GM19468 (cell line): ENCODE measurements around the gene ENDOV.

Source experiments
- ATAC-seq: cut with Tn5 transposase; IDR thresholded peaks from one replicate; pipeline ENCODE4 v1.9.1; 2021; ENCODE audit warnings: mild to moderate bottlenecking, moderate library complexity, moderate number of reproducible peaks; ENCODE audit not compliant: unreplicated experiment; ENCODE audit errors: extremely low read depth

The ENDOV gene

DNA sequence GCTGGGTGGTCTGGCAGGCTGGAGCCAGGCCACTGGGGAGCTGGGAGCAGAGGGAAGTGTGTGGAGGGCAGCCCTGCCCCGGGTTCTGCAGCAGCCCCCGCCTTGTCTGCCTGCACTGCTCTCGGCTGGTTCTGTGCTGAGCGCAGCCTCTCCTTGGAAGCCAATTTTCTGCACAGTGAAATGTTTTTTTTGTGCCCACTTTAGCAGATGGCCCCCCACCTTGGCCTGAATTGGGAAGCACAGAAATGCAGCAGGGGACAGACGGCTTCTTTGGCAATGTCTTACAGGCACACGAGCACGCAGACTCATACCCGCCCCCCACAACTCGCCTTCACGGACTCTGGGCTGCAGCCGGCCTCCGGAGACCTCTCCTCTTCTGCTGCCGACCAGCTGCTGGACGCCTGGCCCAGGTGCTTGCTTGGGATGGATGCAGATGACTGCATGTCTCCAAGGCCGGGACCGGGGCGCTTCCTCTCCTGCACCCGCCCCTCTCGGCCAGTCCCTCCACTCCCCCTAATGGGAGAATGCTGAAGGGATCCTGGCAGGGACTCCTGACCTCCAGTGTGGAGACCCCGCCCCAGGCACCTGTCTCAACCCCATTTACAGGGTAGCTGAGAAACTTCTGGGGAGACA lies 46.7 kb downstream of the ENDOV start:
- ATAC-seq, result no peak

DNA sequence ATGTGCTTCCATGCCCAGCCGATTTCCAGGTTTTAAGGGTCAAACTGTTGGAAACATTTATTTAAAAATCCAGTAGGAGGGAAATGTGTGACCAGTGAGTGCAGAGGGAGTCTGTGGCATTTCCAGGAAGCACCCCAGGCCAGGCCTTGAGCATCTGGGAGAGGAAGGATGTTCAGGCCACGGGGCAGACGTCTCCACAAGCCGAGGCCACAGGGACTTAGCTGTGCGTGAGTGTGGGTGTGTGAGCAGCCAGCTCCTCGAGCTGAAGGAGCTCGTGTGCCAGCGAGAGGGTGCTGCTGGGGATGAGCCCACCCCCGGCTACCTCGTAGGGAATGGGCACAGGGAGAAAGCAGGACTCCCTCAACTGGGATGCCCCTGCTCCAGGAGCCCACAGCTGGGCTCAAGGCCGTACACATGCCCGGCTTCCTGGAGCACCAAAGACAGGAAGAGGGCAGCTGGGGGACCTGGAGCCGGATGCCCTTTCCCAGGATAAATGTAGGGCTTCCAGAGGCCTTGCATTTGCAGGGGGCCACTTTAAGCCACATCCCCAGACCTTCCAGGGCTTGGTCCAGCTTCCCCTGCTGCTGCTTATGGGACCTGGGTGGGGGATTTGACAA lies 48.9 kb downstream of the ENDOV start:
- no peak for ATAC-seq

DNA sequence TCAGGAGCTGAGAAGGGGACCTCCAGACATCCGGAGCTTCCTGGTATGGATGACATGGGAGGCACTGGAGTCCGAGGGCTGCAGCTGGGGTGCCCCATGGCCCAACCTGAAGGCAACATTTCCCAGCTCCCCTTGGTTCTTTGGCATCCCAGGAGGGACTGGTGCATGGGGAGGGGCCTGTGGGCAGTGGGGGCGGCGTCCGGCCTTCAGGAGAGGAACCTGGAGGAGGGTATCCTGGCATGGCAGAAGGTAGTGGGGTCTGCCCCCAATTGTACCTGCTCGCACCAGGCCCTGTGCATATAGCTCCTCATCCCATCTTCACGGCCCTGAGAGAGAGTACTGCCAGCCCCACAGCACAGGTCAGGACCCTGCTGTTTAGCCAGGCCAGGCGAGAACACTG lies 49.5 kb downstream of the ENDOV start:
- ATAC-seq, result no peak

DNA sequence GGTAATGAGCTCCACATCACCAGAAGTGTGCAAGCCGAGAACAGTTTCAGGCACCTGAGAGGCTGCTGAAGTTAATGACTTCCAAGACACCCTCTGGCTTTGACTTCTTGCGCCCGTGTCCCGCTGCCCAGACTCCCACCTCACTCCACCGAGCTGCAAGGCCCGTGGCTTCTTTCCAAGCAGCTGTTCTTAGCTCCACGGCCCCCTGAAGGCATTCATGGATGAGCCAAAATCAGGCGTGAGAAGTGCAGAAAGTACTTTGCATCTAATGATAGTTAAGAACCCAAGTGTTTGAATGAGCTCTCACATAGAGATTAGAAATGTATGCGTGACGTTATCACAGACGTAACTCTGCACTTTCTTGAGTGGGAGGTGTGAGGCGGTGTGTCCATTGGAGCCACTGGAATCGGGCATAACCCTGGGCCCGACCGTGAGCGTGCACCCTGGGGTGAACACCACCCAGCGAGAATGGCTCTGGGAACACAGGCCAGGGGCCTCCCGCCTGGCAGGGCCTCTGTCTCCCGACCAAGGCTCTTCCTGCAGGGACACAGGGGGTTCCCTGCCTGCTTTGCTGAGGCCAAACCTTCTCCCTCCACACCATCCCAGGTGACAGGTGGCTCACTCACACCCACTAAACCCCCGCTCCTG lies 50.5 kb downstream of the ENDOV start:
- ATAC-seq, result no peak

DNA sequence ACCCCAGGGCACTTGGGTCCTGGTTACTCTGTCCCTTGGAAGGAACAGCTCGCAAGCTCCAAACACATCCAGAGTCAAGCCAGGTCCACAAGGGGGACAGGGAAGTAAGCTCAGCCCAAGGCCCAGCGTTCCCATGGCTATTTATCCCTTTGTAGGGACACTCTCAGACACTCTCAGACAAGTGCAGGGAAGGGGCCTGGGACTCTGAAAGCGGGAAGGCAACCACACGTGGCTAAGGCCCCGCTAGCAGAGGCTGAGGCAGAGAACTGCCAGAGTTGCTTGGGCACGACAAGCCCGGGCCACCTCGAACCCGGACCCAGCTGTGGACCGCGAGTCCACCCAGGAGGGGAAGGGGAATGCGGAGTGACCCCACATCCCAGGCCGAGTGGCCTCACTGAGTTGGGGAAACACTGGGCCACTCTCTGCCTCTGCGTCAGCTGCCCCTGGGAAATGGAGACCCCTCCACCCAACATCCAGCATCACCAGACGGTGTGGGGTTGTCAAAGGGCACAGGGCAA lies 51.3 kb downstream of the ENDOV start:
- ATAC-seq, result no peak

DNA sequence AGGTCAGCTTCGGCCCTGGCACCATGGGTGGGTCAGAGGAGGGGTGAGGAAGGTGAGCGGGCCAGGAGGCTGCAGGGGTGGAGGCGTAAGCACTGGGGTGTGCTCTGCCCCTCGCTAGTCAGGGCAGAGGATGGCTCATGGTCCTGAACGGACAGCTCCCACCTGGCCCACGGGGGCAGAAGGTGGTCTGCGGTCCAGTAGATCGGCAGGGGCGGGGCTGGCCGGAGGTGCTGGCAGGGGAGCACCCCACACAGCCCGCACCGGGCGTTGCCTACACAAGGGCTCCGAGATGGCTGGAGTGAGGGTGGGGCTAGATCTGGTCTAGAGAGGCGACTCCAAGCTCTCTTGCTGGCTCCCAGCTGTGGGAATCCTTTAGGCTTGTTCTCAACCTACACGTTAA lies 53.3 kb downstream of the ENDOV start:
- no peak for ATAC-seq

DNA sequence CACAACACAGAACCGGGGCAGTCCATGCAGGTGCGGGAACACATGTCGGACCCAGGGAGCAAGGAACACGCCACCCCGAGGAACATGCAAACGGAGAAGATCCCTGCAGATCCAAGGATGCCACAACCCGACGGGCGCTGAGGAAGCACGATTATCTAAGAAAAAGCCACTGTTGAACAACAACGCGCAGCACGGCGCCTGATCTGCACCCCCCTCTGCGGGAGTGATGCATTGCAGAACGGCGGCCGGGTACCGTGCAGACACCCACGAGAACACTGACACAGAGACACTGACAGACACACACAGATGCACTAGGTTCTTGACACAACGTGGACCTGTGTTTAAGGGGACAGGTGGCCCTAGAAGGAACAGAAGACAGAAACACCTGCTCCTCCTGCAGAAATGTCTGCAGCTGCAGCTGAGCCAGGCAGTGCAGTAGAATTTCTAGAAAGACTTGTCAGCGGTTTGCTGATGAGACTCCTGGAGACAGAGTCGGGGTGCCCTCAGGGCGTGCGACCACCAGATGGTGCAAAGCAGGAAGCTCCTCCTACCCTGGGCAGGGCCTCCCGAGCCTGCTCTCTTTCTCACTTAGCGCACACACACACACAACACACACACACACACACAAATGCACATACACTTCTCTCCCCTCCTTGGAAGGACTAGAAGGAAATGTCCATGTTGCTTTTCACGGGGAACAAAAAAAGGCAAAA lies 54.0 kb downstream of the ENDOV start:
- no peak for ATAC-seq

DNA sequence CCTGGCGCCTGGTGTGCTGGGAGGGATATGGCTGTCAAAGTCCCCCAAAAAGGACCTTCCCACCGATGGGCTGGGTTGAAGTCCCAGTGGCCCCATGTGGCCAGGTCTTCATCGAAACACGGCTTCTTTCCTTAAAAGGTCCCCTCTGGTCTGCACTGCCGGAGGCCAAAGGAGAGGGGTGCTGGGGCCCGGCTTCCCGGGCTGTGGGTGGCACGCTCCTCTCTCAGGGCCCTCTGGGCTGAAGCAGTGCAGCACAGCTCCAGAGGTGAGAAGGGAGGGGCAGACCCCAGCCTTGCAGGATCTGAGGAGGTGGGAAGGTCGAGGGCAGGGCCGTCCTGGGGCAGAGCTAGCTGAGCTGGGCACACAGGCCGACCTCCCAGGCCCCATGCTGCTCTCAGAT lies 54.7 kb downstream of the ENDOV start:
- no peak for ATAC-seq

DNA sequence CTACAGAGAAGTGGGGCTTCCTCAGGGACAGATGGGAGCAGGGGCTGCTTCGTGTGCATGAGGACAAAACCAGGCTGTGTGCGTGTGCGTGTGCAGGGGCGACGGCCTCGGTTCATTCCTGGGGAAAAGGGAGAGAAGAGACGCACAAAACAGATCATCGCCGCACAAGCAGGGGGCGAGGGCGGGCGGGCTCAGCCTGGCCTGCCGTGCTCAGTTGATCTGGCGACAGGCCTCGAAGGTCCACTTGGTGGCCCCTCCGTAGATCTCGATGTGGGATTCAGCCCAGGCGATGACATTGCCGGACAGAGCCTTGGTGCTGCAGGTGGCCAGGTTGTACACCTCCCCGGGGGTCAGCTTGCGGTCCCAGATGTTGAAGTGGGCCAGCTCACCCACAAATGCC lies 55.6 kb downstream of the ENDOV start:
- no peak for ATAC-seq

DNA sequence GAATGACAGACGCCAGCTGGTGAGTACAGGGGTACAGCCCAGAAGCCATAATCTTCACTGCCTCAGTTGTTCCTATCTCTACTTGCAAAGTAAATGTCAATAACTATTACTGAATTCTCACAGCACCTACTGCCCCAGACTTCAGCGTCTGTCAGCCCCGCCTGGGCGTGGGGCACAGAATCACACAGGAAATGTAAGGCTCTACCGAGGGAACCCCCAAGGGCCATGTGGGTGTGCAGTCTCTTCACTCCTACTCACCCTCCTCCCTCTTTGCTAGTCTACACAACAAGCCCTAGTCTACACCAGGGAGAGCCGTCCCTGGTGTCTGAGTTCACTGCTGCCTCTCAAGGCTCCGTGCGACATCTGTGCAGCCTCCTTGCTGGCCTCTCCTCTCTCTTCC lies 57.0 kb downstream of the ENDOV start:
- no peak for ATAC-seq

DNA sequence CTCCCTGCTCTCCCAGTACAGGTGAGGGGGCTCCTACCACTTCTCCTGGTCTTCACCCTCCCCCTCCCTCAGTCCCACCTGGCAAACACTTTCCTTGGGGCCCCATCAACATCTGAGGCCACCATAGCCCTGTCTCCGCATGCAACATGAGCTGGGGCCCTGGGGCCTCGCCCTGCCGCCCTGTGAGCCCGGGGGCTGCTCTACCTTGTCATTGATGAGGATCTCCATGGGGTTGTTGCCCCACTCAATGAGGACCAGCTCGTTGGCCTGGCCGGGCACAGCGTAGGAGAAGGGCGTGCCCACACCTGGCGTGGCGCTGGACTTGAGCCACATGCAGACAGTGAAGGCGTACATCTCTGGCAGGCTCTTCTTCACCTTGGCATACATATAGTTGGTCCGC lies 58.0 kb downstream of the ENDOV start:
- no peak for ATAC-seq

DNA sequence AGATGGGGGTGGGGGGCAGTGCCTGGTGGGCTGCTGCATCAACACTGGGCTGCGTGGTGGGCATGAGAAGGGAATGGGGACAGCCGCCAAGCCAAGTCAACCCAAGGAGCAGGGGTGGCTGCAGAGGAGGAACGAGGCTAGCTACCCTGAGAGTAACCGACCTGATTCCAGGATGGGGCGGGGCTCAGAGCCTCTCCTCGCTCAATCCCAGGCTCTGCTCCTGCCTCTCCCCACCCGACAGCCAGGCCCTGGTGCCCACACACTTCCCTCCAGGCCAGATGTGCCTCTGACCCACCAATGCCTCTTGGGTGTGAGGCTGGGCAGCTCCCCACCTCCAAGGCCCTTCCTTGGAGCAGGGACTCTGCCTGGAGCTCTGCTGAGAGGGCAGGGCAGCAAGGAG lies 58.7 kb downstream of the ENDOV start:
- ATAC-seq, result no peak

DNA sequence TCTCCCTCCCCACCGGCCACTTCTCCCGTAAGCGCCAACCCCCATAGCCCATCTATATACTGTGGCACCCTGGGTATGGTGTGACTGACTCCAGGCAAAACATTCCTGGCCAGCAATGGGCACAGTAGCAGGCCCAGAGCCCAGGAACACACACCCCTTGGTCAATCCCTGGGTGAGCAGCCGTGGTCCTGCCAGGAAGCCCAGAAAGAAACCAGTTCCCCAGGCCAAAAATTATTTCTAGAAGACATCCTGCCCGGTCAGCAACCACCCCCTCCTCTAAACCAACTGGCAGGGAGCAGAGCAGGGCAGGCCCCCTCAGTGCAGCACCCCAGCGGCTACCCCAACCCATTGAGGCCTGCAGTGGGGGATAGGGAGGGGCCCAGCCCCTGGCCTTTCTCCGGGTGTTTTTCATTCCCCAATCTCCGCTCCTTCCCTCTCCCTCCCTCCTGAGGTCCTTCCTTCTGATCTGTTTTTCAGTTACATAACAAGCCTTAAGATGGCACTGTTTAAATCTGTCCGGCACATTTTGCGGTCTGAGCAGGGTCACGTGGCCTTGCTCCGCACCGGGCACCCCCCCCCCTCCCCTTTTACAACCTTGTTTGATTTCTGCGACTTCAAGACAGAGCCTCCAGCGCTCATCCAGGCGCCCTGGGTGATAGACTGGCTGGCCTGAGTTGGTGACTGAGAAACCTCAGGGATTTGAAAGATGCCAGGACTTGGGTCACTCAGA lies 59.4 kb downstream of the ENDOV start:
- no peak for ATAC-seq

DNA sequence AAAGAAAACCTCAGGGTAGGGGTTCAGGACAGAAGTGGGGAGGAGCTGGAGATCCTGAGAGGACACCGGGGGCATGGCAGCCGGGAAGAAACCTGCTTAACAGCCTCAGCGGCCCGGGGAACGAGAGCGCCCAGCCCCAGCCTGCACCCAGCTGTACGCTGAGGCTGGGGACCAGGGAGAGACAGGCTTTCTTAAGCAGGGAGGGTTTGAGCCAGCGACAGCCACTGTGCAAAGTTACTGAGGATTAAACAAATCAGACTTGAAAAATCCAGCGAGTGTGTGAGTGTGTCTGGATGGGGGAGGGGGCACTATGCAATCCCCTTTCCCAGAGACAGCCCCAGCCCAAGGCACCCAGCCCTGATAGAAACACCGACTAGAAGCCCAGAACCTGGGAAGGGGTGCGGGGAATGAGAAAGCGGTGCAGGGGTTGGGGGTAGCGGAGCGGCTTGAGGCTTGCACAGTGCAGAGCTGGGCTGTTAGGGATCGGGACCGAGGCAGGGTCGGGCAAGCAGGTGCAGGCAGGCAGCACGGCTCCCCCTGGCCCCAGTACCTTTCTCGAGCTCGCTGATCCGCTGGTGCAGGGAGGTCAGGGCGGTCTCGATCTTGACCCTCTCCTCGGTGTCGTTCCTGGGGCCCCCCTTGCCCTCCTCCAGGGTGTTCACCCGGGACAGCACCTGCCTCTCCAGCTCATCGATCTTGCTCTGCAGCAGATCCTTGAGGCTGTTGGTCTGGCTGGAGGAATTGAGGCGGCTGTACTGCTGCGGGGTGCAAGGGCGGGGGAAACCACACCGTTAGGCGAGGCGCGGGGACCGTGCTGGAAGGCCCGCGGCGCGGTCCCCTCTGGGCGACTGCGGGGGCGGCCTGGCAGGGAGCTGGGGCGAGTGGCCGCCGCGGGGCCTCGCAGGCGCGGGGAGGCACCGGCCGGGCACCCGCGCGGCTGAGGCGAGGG lies 60.3 kb downstream of the ENDOV start:
- no peak for ATAC-seq

DNA sequence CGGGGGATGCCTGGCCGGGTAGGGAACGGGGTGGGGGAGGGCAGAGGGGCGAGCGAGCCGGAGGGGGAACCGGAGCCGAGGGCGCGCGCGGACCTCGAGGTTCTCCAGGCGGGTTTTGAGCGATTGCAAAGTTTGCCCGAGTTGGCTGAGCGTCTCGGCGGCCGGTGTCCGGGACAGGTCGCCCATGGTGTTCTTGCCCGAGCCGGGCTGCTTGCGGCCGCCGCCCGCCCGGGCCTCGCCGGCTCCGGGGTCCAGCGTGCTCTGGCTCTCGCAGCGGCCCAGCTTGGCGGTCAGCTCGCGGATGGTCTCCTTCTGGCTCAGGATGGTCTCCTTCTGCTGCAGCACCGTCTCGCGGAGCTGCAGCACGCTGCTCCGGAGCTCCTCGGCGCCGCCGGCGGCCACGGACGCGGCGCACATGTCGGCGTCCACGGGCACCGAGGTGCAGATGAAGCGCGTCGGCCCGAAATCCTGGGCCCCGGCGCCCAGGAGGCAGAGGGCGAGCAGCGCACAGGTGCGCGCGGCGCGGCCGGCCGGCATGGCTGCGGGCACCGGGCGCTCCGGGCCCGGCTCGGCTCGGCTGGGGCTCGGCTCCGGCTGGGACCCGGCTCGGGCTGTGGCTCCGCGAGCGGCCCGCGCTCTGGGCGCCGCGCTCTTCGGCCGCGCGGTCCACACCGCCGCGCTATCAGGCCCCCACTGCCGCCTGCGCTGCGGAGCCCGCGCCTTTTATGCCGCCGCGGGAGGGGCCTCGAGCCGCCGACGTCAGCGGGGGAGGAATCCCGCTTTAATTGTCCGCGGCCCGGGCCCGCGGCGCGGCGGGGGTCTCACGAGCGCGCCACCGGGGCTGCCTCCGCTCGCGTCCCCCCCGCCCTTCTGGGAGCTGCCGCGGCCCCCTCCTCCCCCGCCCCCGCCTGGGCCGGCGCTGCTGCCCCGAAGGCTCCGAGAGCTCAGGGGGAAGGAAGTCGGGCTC lies 61.2 kb downstream of the ENDOV start, which contains the start of gene NPTX1:
NPTX1 (minus strand) TSS at position 698 of the 967 bp plus-strand sequence; CDS start at position 537, 161 bp downstream.
- ATAC-seq, result no peak

DNA sequence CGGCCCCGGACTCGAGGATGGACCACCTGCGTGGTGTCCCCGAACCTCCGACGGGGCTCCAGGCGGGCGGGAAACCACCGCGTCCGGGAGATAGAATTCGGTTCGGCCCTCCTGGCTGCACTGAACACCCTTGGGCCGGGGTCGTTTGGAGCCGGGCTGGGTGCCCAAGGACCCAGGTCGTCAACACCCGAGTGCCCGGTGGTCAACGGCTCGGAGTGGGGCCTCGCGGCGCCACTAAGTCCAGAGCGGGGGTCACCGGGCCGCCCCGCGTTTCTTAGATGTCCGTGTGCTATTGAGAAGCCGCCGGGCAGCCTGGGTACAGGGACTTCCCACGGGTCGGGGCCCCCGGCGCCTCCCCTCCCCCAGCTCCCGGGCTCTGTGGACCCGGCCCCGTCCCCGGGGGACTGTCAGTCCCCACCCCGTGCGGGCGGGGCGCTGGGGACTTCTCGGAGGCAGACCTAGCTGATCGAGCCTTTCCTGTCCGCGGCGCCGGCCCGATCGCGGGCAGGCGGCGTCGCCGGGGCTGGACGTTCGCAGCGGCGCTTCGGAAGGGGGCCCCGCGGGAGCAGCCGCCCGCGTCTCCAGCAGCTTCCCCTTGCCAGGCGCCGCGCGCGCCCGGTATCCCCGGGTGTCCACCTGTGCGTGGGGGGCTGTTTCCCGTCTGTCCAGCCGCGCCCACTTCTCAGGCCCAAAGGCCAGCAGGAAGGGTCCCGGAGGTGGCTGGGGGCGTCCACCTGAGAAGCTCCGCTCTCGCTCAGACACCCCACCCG lies 62.1 kb downstream of the ENDOV start:
- ATAC-seq, result no peak
